LNCAP (cell line): ENCODE data around the gene ALG14.

Source experiments
- CTCF ChIP-seq: fragments of 450-650 bp; IDR thresholded peaks from 2 replicates; pipeline ENCODE4 v1.5.1; 2017; ENCODE audit warnings: mild to moderate bottlenecking

ALG14 gene

GRCh38 chr1:94929351-94930217 is 143.2 kb downstream of the ALG14 start:
- TF ChIP-seq CTCF = no peak

- no peak for TF ChIP-seq CTCF
These were observed 144.3 kb downstream of the ALG14 start for GRCh38 chr1:94928293-94928939.

- no peak for TF ChIP-seq CTCF
These were observed 145.2 kb downstream of the ALG14 start for GRCh38 chr1:94927405-94928175.

- TF ChIP-seq CTCF = no peak
These were observed 145.8 kb downstream of the ALG14 start, which contains the start of gene CNN3 for GRCh38 chr1:94926915-94927404. Gene CNN3 (minus strand): TSS chr1:94927110. CDS start chr1:94926894, 216 bp downstream.

- TF ChIP-seq CTCF = no peak
These were observed 146.4 kb downstream of the ALG14 start for GRCh38 chr1:94926126-94926914.

GRCh38 chr1:94925561-94926125 is 147.1 kb downstream of the ALG14 start:
- TF ChIP-seq CTCF = no peak
